COLO668 (cell line): ENCODE data around the gene MT3.
A peak's percentile ranks its signal among the peaks of the same experiment; 100 is the strongest.

ENCODE experiments used
- DNase-seq: peaks from one replicate; lab custom pipeline; 2025; ENCODE audit not compliant: unreplicated experiment; lab: John Stamatoyannopoulos, UW

Gene MT3

GRCh38 chr16:56589141-56590039, at the start of gene MT3:
Gene MT3, plus strand, starts transcription at chr16:56589528. Its CDS starts 63 bp downstream, at chr16:56589591.
- DNase-seq = peak; percentile 81

- DNase-seq = no peak
Measured at GRCh38 chr16:56539656-56540055, 49.7 kb upstream of the MT3 start.

- no peak for DNase-seq
Measured at GRCh38 chr16:56542039-56542438, 47.3 kb upstream of the MT3 start.

- DNase-seq = peak; percentile 15
Measured at GRCh38 chr16:56547120-56547948, 42.0 kb upstream of the MT3 start.

DNA sequence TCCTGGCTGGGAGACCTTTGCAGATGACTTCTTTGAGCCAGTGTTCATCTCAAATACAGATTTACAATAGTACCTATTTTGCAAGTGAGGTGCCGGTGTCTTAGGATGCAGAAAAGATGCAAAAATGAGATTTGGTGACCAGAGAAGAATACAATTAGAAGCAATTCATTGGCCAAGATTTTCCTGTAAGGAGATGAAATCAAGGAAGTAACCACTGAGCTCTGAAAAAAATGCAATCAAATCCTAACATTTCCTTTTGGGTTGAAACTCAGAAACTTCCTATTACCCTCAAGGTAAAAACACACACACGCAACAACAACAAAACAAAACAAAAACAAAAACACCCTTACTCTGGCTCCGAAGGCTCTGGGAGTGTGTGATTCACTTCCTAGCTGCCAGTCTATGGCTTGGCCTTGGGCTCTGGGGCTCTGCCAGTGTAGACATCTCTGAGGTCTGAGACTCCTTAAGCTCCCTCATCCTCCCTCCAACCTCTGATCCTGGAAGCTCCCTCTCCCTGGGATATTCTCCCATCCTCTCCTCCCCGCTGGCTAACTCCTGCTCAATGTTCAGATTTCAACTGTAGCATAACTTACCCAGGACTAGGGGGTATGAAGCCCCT, 41.3 kb upstream of the MT3 start:
- DNase-seq = no peak

- no peak for DNase-seq
Measured at GRCh38 chr16:56549161-56549560, 40.2 kb upstream of the MT3 start.

DNA sequence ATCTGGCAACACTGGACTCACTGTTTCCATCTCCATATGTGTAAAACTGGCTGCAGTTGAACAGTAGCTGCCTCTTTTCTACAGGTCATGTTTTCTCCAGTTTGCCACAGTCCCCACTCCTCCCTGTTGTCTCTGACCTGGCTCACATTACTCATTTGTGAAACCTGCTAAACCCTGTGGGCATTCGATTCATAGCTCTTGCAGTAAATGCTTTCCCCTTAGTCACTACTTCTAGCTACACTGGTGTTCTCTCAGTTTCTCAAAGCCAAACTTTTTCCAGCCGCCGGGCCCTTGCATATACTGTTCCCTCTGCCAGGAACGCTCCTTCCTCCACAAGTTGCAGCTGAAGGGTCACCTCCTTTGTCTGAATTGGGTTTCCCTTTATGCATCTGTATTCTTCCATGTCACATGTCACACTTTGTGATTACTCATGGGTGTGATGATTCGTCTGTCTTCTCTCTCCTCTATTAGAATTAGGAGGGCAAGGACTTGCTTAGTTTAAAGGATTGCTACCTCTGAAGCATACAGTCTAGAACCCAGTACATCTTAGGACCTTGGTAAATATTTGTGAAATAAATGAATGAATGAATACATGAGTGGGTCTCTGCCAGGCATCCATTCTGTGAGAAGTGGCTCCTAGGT, 39.5 kb upstream of the MT3 start:
- DNase-seq = no peak

GRCh38 chr16:56551796-56552738, 37.3 kb upstream of the MT3 start:
- DNase-seq = no peak

GRCh38 chr16:56554441-56554840, 34.9 kb upstream of the MT3 start:
- no peak for DNase-seq

DNA sequence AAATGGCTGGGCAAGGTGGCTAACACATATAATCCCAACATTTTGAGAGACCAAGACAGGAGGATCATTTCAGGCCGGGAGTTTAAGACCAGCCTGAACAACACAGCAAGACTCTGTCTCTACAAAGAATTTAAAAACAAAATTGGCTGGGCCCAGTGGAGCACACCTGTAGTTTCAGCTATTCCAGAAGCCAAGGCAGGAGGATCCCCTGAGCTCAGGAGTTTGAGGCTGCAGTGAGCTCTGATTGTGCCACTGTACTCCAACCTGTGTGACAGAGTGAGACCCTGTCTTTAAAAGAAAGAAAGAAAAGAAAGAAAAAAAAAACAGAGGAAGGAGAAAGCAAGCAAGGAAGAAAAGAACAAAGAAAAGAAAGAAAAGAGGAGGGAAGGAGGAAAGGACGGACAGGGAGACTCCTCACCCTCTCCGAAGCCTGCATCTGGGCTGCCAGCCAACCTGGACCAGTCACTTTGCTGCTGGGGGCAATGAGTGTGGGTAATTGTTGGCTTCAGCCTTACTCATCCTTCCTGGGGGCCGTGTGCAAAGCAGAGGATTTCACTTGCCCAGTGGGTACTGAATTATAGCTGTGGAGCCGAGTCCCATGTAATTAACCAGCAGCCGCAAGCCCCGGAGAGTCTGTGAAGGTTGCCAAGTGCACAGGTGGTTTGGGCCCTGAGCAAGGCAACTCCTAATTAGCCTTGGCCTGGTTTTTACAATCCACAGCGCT, 31.1 kb upstream of the MT3 start:
- DNase-seq = no peak

GRCh38 chr16:56559109-56559508, 30.2 kb upstream of the MT3 start:
- no peak for DNase-seq

DNA sequence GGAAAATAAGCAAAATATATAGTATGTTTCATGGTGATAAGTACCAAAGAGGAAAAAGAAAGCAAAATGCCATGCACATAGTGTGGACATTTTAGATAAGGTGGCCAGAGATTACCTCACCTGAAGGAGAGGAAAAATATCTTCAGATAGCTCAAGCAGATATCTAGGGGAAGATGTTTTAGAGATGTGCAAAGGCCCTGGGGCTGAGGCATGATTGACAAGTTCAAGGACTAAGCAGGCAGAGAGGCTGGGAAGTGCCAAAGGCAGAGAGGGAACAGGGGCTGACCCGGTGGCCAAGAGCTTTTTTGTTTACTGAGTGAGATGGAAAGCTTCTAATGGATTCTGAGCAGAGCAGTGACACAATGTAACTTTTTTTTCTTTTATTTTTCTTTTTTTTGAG, 28.9 kb upstream of the MT3 start:
- no peak for DNase-seq

DNA sequence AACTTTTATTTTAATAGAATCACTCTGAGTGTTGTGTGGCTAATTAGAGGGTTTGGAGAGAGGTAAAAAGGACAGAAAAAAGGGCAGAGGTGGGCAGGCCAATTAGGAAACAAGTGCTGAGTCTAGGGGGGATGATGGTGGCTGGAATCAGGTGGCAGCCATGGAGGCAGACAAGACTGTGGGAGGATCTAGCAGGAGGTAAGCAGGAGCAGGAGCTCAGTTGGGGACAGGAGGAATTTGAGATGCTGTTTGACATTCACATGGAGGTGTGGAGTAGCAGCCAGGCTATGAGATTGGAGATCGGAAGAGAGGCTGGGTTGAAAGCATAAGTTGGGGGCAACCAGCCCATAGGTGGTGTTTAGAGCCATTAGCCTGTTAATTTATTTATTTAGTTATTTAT, 28.2 kb upstream of the MT3 start:
- DNase-seq = no peak

- no peak for DNase-seq
Measured at GRCh38 chr16:56564793-56565477, 24.4 kb upstream of the MT3 start, which contains the start of gene MT4. Gene MT4, plus strand, starts transcription at chr16:56565073. Its CDS starts 56 bp downstream, at chr16:56565129.

DNA sequence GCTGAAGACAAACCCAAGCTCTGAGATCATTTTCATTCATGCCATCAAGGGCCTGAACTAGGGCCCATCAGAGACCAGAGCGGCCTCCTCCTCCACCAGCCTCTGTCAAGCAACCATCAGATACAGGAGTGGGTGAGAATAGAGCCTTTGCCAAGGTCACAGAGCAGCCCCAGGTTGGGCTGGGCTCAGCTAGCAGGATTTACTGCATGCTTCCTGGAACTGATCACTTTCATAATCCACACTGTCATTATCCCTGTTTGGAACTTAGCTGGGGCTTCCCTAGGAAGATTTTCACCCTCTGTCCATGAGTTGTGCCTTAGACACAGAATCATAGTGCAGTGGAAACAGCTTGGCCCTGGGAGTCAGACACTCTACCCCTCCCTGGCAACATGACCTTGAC, 19.4 kb upstream of the MT3 start:
- no peak for DNase-seq

DNA sequence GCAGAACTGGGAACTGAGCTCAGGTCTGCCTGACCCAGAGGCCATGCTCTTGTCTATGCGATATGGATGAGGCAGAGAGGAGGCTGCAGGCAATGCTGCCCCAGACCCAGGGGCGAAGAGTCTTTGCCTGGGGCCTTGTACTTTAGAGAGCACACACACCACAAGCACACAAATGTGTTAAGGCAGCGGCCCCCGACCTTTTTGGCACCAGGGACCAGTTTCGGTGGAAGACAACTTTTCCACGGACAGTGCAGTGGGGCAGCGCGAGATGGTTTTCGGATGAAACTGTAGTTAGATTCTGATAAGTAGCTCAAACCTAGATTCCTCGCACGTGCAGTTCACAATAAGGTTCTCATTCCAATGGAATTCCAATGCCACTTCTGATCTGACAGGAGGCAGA, 17.8 kb upstream of the MT3 start:
- DNase-seq = no peak

GRCh38 chr16:56574625-56575024, 14.7 kb upstream of the MT3 start:
- DNase-seq = no peak

DNA sequence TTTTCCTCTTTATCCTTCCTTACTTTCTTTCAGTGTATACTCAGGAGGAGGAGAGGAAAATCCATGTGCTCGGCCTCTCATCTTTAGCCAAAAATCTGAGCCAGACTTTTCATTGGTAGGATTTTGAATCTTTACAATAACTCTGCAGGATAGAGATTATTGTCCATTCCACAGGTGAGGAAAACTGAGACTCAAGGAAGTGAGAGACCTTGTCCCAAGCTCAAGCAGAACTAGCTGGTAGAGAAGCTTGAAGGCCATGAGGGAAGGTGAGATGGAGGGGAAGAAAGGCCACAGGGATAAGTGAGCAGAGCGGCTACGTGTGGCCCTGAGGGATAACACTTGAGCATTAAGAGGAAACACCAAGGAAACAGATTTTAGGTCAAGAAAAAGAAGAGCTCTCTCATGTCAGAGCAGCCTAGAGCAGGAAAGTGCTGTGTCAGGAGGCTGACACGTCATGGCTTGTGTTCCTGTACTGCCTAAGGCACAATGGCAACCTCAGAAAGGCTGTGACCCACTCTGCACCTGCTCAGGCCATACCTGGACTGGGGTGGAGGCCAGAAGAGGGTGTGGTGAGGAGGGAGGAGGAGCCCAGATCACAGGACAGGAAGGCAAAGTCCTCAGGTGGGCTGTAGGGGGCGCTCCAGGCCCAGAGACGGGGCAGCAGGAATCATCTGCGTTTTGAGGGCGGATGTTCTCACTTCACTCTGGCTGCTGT, 12.6 kb upstream of the MT3 start:
- peak; percentile 60 for DNase-seq
